ENCODE measurements around the gene EDRF1.

DNA sequence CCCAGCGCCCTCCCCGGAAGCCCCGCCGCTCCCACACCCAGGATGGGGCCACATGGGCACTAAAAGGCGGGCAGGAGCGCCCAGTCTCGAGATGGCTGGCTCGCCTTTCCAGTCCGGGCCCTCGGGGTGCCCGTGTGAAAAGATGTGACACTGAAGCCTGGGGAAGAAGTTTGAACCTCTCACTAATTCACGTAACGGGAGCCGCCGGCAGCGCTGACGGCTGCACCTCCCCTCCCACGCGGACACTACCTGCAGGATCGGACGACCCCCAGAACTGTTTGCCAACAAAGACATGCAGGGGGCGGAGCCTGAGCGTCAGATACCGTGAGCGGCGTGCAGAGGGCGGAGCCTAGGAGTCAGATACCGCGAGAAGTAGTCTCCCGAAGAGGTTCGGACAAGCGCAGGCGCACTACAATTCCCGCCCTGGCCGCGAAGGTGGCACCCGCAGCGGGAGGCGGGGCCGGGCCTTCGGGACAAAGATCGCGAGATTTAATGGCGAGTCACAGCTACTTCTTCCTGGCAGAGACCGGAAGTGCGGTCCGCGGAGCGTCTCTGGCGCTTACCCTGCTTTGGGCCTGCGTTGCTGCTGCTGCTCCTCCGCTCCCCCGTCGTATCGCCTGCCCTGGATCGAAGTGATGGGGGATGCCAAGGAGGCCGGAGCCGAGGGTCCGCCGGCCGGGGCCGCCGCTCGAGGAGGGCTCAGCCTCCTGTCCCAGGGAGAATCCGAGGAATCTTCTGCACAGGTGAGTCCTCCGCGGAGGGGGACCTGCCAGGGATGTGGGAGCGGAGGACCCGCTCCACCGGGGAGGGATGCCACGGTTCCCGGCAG, at the start of gene EDRF1:
- TF ChIP-seq, protein P1, sequence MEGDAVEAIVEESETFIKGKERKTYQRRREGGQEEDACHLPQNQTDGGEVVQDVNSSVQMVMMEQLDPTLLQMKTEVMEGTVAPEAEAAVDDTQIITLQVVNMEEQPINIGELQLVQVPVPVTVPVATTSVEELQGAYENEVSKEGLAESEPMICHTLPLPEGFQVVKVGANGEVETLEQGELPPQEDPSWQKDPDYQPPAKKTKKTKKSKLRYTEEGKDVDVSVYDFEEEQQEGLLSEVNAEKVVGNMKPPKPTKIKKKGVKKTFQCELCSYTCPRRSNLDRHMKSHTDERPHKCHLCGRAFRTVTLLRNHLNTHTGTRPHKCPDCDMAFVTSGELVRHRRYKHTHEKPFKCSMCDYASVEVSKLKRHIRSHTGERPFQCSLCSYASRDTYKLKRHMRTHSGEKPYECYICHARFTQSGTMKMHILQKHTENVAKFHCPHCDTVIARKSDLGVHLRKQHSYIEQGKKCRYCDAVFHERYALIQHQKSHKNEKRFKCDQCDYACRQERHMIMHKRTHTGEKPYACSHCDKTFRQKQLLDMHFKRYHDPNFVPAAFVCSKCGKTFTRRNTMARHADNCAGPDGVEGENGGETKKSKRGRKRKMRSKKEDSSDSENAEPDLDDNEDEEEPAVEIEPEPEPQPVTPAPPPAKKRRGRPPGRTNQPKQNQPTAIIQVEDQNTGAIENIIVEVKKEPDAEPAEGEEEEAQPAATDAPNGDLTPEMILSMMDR (conservative IDR thresholded peaks at IDR 0.05; ENCODE audit: low read length), result no peak
- TF ChIP-seq EZH2phosphoT487 (IDR thresholded peaks at IDR 0.05; ENCODE audit: borderline replicate concordance, low read depth, low read length), result no peak
